A549 (cell line): Measurements from ENCODE around the gene BDH1. TPM values are rescaled to one million over a fixed set of nuclear protein-coding genes. Genes with fewer than 3 reads are reported as not detected.

Experiments
- ATAC-seq, 2 experiments: fragments of 200-7000 bp in 1 of 2; fragments of >200 bp in 1 of 2; cut with Nextera tagmentation in 1 of 2; cut with Tn5 transposase in 1 of 2; 3 replicates each; pipeline versions ENCODE4 v1.8.0 to v1.9.1; 2018 to 2020; ENCODE audit warnings: mild to moderate bottlenecking in 1 of 2, moderate library complexity in 1 of 2
- CTCF ChIA-PET: fragments of 300-600 bp; sonication (Branson Sonifier 250); formaldehyde crosslinking; extraction: SDS; loops from one replicate; lab custom pipeline; 2021; ENCODE audit warnings: antibody characterized with exemption, inconsistent platforms; lab: Yijun Ruan, JAX
- POLR2A ChIA-PET: fragments of 350-600 bp; formaldehyde crosslinking; extraction: SDS; loops from one replicate; lab custom pipeline; 2021; ENCODE audit warnings: antibody characterized with exemption, inconsistent platforms; lab: Yijun Ruan, JAX
- DNase-seq, 2 experiments: peaks; one replicate each; pipeline versions ENCODE4 v3.0.0 to v3.0.0-alpha.2; 2011 to 2016; ENCODE audit warnings: low read depth in 1 of 2, low spot score in 1 of 2
- FAIRE-seq: peaks from 2 replicates; lab custom pipeline; 2011; peaks lifted over from hg19 to GRCh38; lab: Jason Lieb, UNC
- H3K27ac ChIP-seq, 2 experiments: fragments of >200 bp; sonication (Bioruptor Twin); formaldehyde crosslinking; 3 replicates each; pipeline ENCODE4 v1.5.1; 2016 to 2017
- H3K4me1 ChIP-seq: fragments of >200 bp; sonication (Bioruptor Twin); formaldehyde crosslinking; 3 replicates; pipeline ENCODE4 v1.6.1; 2016
- H3K4me2 ChIP-seq: fragments of >200 bp; sonication (Bioruptor Twin); formaldehyde crosslinking; 3 replicates; pipeline ENCODE4 v1.6.1; 2016
- H3K4me3 ChIP-seq: fragments of >200 bp; sonication (Bioruptor Twin); formaldehyde crosslinking; 3 replicates; pipeline ENCODE4 v1.5.1; 2016
- H3K9me3 ChIP-seq: fragments of >200 bp; sonication (Bioruptor Twin); formaldehyde crosslinking; 3 replicates; pipeline ENCODE4 v1.6.1; 2016
- CBX2 ChIP-seq: fragments of 200-600 bp; sonication (generic); IDR thresholded peaks from 2 replicates; pipeline ENCODE4 v1.6.1; 2016; ENCODE audit warnings: low read depth, mild to moderate bottlenecking, borderline replicate concordance
- CBX8 ChIP-seq: fragments of 200-600 bp; sonication (generic); IDR thresholded peaks from 2 replicates; pipeline ENCODE4 v1.6.1; 2016
- EHMT2 ChIP-seq: fragments of 200-600 bp; sonication (generic); IDR thresholded peaks from 2 replicates; pipeline ENCODE4 v1.6.1; 2016; ENCODE audit warnings: antibody characterized with exemption, low read depth, mild to moderate bottlenecking, moderate library complexity
- FOSL2 ChIP-seq, 2 experiments: fragments of 450-650 bp in 1 of 2; fragments of >200 bp in 1 of 2; sonication (Bioruptor Twin) in 1 of 2; formaldehyde crosslinking; IDR thresholded peaks; 2 replicates each; pipeline versions ENCODE4 v1.5.0 to v1.6.1; 2016 to 2020; ENCODE audit warnings: mild to moderate bottlenecking in 1 of 2, moderate library complexity in 1 of 2
- HOXA7 ChIP-seq: fragments of 250-450 bp; sonication (Bioruptor Pico); IDR thresholded peaks from 2 replicates; pipeline ENCODE4 v1.5.0; 2020; ENCODE audit warnings: mild to moderate bottlenecking, moderate library complexity
- HOXB13 ChIP-seq: fragments of 250-450 bp; sonication (Bioruptor Pico); IDR thresholded peaks from 2 replicates; pipeline ENCODE4 v1.5.0; 2020; ENCODE audit warnings: low read depth, mild to moderate bottlenecking, moderate library complexity
- HOXB5 ChIP-seq: fragments of 250-450 bp; sonication (Bioruptor Pico); IDR thresholded peaks from 2 replicates; pipeline ENCODE4 v1.5.0; 2020; ENCODE audit warnings: mild to moderate bottlenecking, moderate library complexity
- JUN ChIP-seq, 2 experiments: fragments of >200 bp; sonication (Bioruptor Twin); formaldehyde crosslinking; IDR thresholded peaks; 2 replicates in 1 of 2; 3 replicates in 1 of 2; pipeline ENCODE4 v1.6.1; 2016 to 2017
- KDM1A ChIP-seq: fragments of 200-600 bp; sonication (generic); IDR thresholded peaks from 2 replicates; pipeline ENCODE4 v1.6.1; 2016; ENCODE audit warnings: low read depth, mild to moderate bottlenecking
- KDM5A ChIP-seq: fragments of 200-600 bp; sonication (generic); IDR thresholded peaks from 2 replicates; pipeline ENCODE4 v1.6.1; 2016; ENCODE audit warnings: antibody characterized with exemption, mild to moderate bottlenecking
- MAFK ChIP-seq: fragments of 450-650 bp; IDR thresholded peaks from 2 replicates; pipeline ENCODE4 v1.6.1; 2014; ENCODE audit not compliant: partially characterized antibody
- MAX ChIP-seq: IDR thresholded peaks from 2 replicates; pipeline ENCODE4 v1.6.1; 2012
- MAZ ChIP-seq: fragments of 150-350 bp; IDR thresholded peaks from 2 replicates; pipeline ENCODE4 v1.6.1; 2014; ENCODE audit warnings: antibody characterized with exemption, low read depth, low read length, borderline replicate concordance
- NFE2L2 ChIP-seq: fragments of 150-350 bp; conservative IDR thresholded peaks from 2 replicates; pipeline ENCODE4 v1.6.1; 2014; ENCODE audit warnings: low read length
- NPAS2 ChIP-seq: fragments of 250-450 bp; sonication (Bioruptor Pico); IDR thresholded peaks from 2 replicates; pipeline ENCODE4 v1.8.0; 2022; ENCODE audit warnings: mild to moderate bottlenecking, moderate library complexity, borderline replicate concordance
- NR3C1 ChIP-seq: fragments of >200 bp; sonication (Bioruptor Twin); formaldehyde crosslinking; IDR thresholded peaks from 3 replicates; pipeline ENCODE4 v1.6.1; 2017
- PHF8 ChIP-seq: fragments of 200-600 bp; sonication (generic); IDR thresholded peaks from 2 replicates; pipeline ENCODE4 v1.6.1; 2016; ENCODE audit warnings: low read depth, mild to moderate bottlenecking, antibody characterized with exemption, moderate library complexity, borderline replicate concordance
- POLR2A ChIP-seq: IDR thresholded peaks from 2 replicates; pipeline ENCODE4 v1.6.1; 2012; ENCODE audit warnings: mild to moderate bottlenecking, low read length
- RAD21 ChIP-seq, 2 experiments: fragments of >200 bp in 1 of 2; sonication (Bioruptor Twin) in 1 of 2; formaldehyde crosslinking in 1 of 2; IDR thresholded peaks in 1 of 2; conservative IDR thresholded peaks in 1 of 2; 2 replicates in 1 of 2; 3 replicates in 1 of 2; pipeline ENCODE4 v1.6.1; 2012 to 2018; ENCODE audit warnings: inconsistent platforms in 1 of 2
- RFX5 ChIP-seq: fragments of 450-650 bp; IDR thresholded peaks from 2 replicates; pipeline ENCODE4 v1.7.1; 2014; ENCODE audit warnings: antibody characterized with exemption, mild to moderate bottlenecking, moderate library complexity
- ZFP36 ChIP-seq: fragments of 450-650 bp; IDR thresholded peaks from 2 replicates; pipeline ENCODE4 v1.6.1; 2014; ENCODE audit warnings: borderline replicate concordance; ENCODE audit not compliant: partially characterized antibody
- ZNF302 ChIP-seq: fragments of 250-450 bp; sonication (Bioruptor Pico); IDR thresholded peaks from 2 replicates; pipeline ENCODE4 v1.9.0; 2021; ENCODE audit warnings: inconsistent platforms, mild to moderate bottlenecking, moderate library complexity
- ZSCAN20 ChIP-seq: fragments of 250-450 bp; sonication (Bioruptor Pico); IDR thresholded peaks from 2 replicates; pipeline ENCODE4 v1.8.0; 2022; ENCODE audit warnings: mild to moderate bottlenecking, moderate library complexity
- WGBS: methylation state at CpG from one replicate; pipeline ENCODE4 v1.1.6; 2017; ENCODE audit errors: missing lambda C conversion rate; 5-methylcytosine and 5-hydroxymethylcytosine counted together
- polyA plus RNA-seq, 4 experiments: library from polyadenylated mRNA; depleted of rRNA in 3 of 4; stranded (reverse); fragments of >200 nt; fragmentation: RNase III in 1 of 4; extraction: RNeasy Plus Mini Kit Qiagen cat#74134 plus additional on column Dnase treatment in 1 of 4; gene quantifications; 2 replicates in 3 of 4; 3 replicates in 1 of 4; pipeline ENCODE4 v1.2.3, GENCODE V29; 2011 to 2017
- TF ChIP-seq, protein P1 (sequence below): fragments of 200-600 bp; sonication (generic); IDR thresholded peaks from 2 replicates; pipeline ENCODE4 v1.6.1; 2016; ENCODE audit warnings: antibody characterized with exemption, mild to moderate bottlenecking, moderate library complexity
- TF ChIP-seq, protein P2 (sequence below): fragments of >200 bp; sonication (Bioruptor Twin); formaldehyde crosslinking; IDR thresholded peaks from 3 replicates; pipeline ENCODE4 v1.6.1; 2016
- TF ChIP-seq, protein P3 (sequence below): fragments of 250-450 bp; sonication (Bioruptor Pico); IDR thresholded peaks from 2 replicates; pipeline ENCODE4 v1.5.0; 2020; ENCODE audit warnings: low read depth, mild to moderate bottlenecking, moderate library complexity

The BDH1 gene
- polyA plus RNA-seq, 2 of the 4 experiments (the other 2 are of a cell fraction), result 3.1 to 4.6 TPM

DNA sequence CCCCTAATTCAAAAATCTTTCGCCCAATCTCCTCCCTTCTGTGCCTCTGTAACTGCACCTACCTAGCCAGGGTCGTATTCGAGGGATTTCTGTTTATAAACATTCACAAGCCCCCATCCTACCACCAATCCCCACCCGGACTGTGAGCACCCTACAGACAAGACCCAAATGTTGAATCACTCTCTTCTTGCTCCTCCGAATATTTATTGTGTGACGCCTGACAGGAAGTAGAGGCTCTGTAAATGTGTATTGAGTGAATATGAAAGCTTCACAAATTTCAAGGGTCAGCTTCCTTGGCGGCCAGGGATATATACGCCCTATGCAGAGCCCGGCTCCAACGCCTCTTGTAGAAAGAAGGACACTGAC, 1.6 kb downstream of the BDH1 start:
- TF ChIP-seq, protein P1, sequence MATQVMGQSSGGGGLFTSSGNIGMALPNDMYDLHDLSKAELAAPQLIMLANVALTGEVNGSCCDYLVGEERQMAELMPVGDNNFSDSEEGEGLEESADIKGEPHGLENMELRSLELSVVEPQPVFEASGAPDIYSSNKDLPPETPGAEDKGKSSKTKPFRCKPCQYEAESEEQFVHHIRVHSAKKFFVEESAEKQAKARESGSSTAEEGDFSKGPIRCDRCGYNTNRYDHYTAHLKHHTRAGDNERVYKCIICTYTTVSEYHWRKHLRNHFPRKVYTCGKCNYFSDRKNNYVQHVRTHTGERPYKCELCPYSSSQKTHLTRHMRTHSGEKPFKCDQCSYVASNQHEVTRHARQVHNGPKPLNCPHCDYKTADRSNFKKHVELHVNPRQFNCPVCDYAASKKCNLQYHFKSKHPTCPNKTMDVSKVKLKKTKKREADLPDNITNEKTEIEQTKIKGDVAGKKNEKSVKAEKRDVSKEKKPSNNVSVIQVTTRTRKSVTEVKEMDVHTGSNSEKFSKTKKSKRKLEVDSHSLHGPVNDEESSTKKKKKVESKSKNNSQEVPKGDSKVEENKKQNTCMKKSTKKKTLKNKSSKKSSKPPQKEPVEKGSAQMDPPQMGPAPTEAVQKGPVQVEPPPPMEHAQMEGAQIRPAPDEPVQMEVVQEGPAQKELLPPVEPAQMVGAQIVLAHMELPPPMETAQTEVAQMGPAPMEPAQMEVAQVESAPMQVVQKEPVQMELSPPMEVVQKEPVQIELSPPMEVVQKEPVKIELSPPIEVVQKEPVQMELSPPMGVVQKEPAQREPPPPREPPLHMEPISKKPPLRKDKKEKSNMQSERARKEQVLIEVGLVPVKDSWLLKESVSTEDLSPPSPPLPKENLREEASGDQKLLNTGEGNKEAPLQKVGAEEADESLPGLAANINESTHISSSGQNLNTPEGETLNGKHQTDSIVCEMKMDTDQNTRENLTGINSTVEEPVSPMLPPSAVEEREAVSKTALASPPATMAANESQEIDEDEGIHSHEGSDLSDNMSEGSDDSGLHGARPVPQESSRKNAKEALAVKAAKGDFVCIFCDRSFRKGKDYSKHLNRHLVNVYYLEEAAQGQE, result no peak
- TF ChIP-seq MAX, result no peak
- TF ChIP-seq POLR2A, result no peak
- TF ChIP-seq HOXA7 (CRISPR knock-in tag), result no peak
- no peak for TF ChIP-seq PHF8
- no peak for TF ChIP-seq MAFK
- TF ChIP-seq CBX2, result no peak
- TF ChIP-seq ZFP36, result no peak
- TF ChIP-seq JUN (IDR thresholded peaks at IDR 0.05), result no peak
- no peak for TF ChIP-seq RAD21 (conservative IDR thresholded peaks at IDR 0.05 in 1 of 2, IDR thresholded peaks at IDR 0.05 in 1 of 2)
- no peak for TF ChIP-seq NFE2L2
- no peak for TF ChIP-seq EHMT2
- FAIRE-seq (no peak), ATAC-seq (no peak), DNase-seq (no peak)
- 82% methylated on average over 10 of the region's 10 CpGs for WGBS
- peak overlapping the region; percentile 67 for H3K4me3 ChIP-seq
- ChIA-PET POLR2A (interaction anchor here (0.7 kb wide), 1 partner anchor 159 kb away, joined by 3 read pairs; no protein-coding TSS in a partner anchor), CTCF (interaction anchor here (0.7 to 1.3 kb wide), 6 partner anchors 9 to 350 kb away, joined by 3 to 6 read pairs (median 4); no protein-coding TSS in a partner anchor)
- 0 out of 3 replicates have a peak, but pooled peaks cover 3% of the 10 kb centered on the region for H3K4me1 ChIP-seq
- H3K27ac ChIP-seq, result peak overlapping the region; percentile 55 to 77
- H3K4me2 ChIP-seq, result peak overlapping the region; percentile 73
- H3K9me3 ChIP-seq, result no peaks in the 10 kb centered on the region

DNA sequence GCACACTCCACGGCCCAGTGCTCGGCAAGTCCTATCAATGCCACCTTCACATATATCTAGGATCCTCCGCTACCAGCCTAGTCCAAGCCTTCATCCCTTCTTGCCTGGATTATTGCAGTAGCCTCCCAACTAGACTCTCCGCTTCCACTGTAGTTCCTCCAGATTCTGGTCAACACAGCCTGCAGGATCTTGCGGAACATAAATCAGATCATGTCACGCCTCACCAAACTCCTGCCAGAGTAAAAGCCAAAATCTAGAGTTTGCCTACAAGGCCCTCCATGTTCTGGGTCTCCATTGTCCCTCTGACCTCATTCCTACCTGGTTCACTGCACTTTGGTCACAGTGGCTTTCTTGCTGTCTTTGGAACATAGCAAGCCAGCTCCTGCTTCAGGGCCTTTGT, 3.6 kb downstream of the BDH1 start:
- FAIRE-seq, result no peak
- ChIA-PET CTCF (interaction anchor here (1.0 kb wide), 1 partner anchor 295 kb away, joined by 3 read pairs; no protein-coding TSS in a partner anchor), POLR2A (no interaction called here)
- Histone ChIP-seq H3K9me3 (no peaks in the 10 kb centered on the region), H3K4me1 (0 out of 3 replicates have a peak, but pooled peaks cover 3% of the 10 kb centered on the region), H3K4me3 (no peak overlapping the region), H3K27ac (no peak overlapping the region), H3K4me2 (no peak overlapping the region)
- WGBS, result 97% methylated on average over 6 of the region's 6 CpGs
- ATAC-seq, result no peak
- no peak for DNase-seq
- TF ChIP-seq, protein P2, sequence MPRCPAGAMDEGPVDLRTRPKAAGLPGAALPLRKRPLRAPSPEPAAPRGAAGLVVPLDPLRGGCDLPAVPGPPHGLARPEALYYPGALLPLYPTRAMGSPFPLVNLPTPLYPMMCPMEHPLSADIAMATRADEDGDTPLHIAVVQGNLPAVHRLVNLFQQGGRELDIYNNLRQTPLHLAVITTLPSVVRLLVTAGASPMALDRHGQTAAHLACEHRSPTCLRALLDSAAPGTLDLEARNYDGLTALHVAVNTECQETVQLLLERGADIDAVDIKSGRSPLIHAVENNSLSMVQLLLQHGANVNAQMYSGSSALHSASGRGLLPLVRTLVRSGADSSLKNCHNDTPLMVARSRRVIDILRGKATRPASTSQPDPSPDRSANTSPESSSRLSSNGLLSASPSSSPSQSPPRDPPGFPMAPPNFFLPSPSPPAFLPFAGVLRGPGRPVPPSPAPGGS, result no peak
- no peak for TF ChIP-seq KDM1A
- TF ChIP-seq HOXB13 (CRISPR knock-in tag), result no peak
- TF ChIP-seq RFX5, result no peak
- no peak for TF ChIP-seq RAD21 (conservative IDR thresholded peaks at IDR 0.05 in 1 of 2, IDR thresholded peaks at IDR 0.05 in 1 of 2)
- TF ChIP-seq MAZ, result no peak
- no peak for TF ChIP-seq NR3C1
- TF ChIP-seq, protein P1, result no peak
- TF ChIP-seq CBX8, result no peak
- no peak for TF ChIP-seq KDM5A
- TF ChIP-seq NPAS2 (CRISPR knock-in tag), result no peak
- TF ChIP-seq ZNF302 (CRISPR knock-in tag), result no peak
- TF ChIP-seq ZSCAN20 (CRISPR knock-in tag), result no peak
- no peak for TF ChIP-seq HOXB5 (CRISPR knock-in tag)
- TF ChIP-seq NFE2L2, result no peak
- TF ChIP-seq, protein P3, sequence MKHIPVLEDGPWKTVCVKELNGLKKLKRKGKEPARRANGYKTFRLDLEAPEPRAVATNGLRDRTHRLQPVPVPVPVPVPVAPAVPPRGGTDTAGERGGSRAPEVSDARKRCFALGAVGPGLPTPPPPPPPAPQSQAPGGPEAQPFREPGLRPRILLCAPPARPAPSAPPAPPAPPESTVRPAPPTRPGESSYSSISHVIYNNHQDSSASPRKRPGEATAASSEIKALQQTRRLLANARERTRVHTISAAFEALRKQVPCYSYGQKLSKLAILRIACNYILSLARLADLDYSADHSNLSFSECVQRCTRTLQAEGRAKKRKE (CRISPR knock-in tag), result no peak
- no peak for TF ChIP-seq FOSL2 (IDR thresholded peaks at IDR 0.05)
- TF ChIP-seq FOSL2 (CRISPR knock-in tag; IDR thresholded peaks at IDR 0.05), result no peak
